Tibial nerve (tissue), 4 donors: ENCODE results near the gene B3GAT2.

Source experiments
- EP300 ChIP-seq, 2 donors: sonication (generic); formaldehyde crosslinking; IDR thresholded peaks; one replicate each; pipeline ENCODE4 v1.6.1; 2017; ENCODE audit warnings: antibody characterized with exemption in 2 of 2, mild to moderate bottlenecking in 1 of 2
- POLR2A ChIP-seq, 2 donors: fragments of 450-650 bp; IDR thresholded peaks; one replicate each; pipeline ENCODE4 v1.6.1; 2017; ENCODE audit warnings: antibody characterized with exemption in 2 of 2, mild to moderate bottlenecking in 2 of 2, moderate library complexity in 2 of 2
- TF ChIP-seq, protein P1 (sequence below), 5 experiments: fragments of 200-600 bp in 3 of 5; fragments of 450-650 bp in 2 of 5; sonication (generic) in 3 of 5; IDR thresholded peaks; one replicate each; pipeline ENCODE4 v1.5.1; 2016 to 2019; ENCODE audit warnings: antibody characterized with exemption in 5 of 5, mild to moderate bottlenecking in 3 of 5, moderate library complexity in 2 of 5

DNA sequence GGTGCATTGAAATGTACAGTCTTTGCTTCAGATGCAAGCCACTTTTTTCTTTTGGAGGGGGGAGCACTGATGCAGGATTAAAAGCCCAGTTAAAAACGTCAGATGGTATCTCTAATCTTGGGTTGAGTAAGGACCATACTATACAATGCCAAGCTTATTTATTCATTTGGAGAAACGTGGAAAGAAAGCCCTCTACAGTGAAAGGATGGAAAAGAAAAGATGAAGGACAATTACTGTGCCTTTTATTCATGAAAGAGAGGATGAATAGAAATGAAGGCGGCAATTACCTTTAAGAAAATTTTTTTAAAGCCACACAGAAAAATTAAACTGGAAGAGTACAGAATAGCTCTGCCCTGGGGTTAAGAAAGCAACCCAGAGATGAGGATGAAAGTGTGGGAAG, 2.7 kb downstream of the B3GAT2 start:
- TF ChIP-seq, protein P1, sequence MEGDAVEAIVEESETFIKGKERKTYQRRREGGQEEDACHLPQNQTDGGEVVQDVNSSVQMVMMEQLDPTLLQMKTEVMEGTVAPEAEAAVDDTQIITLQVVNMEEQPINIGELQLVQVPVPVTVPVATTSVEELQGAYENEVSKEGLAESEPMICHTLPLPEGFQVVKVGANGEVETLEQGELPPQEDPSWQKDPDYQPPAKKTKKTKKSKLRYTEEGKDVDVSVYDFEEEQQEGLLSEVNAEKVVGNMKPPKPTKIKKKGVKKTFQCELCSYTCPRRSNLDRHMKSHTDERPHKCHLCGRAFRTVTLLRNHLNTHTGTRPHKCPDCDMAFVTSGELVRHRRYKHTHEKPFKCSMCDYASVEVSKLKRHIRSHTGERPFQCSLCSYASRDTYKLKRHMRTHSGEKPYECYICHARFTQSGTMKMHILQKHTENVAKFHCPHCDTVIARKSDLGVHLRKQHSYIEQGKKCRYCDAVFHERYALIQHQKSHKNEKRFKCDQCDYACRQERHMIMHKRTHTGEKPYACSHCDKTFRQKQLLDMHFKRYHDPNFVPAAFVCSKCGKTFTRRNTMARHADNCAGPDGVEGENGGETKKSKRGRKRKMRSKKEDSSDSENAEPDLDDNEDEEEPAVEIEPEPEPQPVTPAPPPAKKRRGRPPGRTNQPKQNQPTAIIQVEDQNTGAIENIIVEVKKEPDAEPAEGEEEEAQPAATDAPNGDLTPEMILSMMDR (IDR thresholded peaks at IDR 0.05) = no peak
- no peak for TF ChIP-seq EP300 (IDR thresholded peaks at IDR 0.05)
- no peak for TF ChIP-seq POLR2A (IDR thresholded peaks at IDR 0.05)
